H9 (cell line): ENCODE results near the gene SPSB3. TPM values are rescaled to one million over a fixed set of nuclear protein-coding genes. Genes with fewer than 3 reads are reported as not detected.
A peak's percentile ranks its signal among the peaks of the same experiment; 100 is the strongest.

Source experiments
- DNase-seq: peaks from one replicate; pipeline ENCODE4 v3.0.0-alpha.2; 2017
- H2AFZ ChIP-seq: one replicate; pipeline ENCODE4 v1.6.1; 2013; ENCODE audit warnings: mild to moderate bottlenecking, low read length, control low read depth, moderate library complexity
- H2AK5ac ChIP-seq: 2 replicates; pipeline ENCODE4 v1.6.1; 2013; ENCODE audit warnings: low read length, control low read depth, mixed read lengths; ENCODE audit not compliant: insufficient read length
- H2BK120ac ChIP-seq: one replicate; pipeline ENCODE4 v1.6.1; 2013; ENCODE audit warnings: low read depth, mild to moderate bottlenecking, low read length, control low read depth, inconsistent platforms; ENCODE audit not compliant: poor library complexity, severe bottlenecking
- H2BK12ac ChIP-seq: 2 replicates; pipeline ENCODE4 v1.6.1; 2013; ENCODE audit warnings: low read length, control low read depth, mixed read lengths, low read depth; ENCODE audit not compliant: insufficient read length
- H2BK15ac ChIP-seq: 2 replicates; pipeline ENCODE4 v1.6.1; 2013; ENCODE audit warnings: low read depth, low read length, control low read depth
- H2BK20ac ChIP-seq: one replicate; pipeline ENCODE4 v1.6.1; 2013; ENCODE audit warnings: low read depth, mild to moderate bottlenecking, low read length, control low read depth, inconsistent platforms; ENCODE audit not compliant: poor library complexity, severe bottlenecking
- H2BK5ac ChIP-seq: 2 replicates; pipeline ENCODE4 v1.6.1; 2013; ENCODE audit warnings: low read length, control low read depth, mixed read lengths; ENCODE audit not compliant: insufficient read length
- H3K14ac ChIP-seq: 2 replicates; pipeline ENCODE4 v1.6.1; 2013; ENCODE audit warnings: low read length, control low read depth; ENCODE audit not compliant: insufficient read depth
- H3K18ac ChIP-seq: 2 replicates; pipeline ENCODE4 v1.6.1; 2013; ENCODE audit warnings: low read depth, mild to moderate bottlenecking, mixed read lengths, low read length, control low read depth; ENCODE audit not compliant: insufficient read length
- H3K23ac ChIP-seq: 2 replicates; pipeline ENCODE4 v1.6.1; 2013; ENCODE audit warnings: low read length, control low read depth, mixed read lengths, low read depth; ENCODE audit not compliant: insufficient read length
- H3K23me2 ChIP-seq: 2 replicates; pipeline ENCODE4 v1.6.1; 2013; ENCODE audit warnings: low read depth, mild to moderate bottlenecking, mixed read lengths, low read length, control low read depth; ENCODE audit not compliant: insufficient read length, poor library complexity, severe bottlenecking
- H3K27ac ChIP-seq: 2 replicates; pipeline ENCODE4 v1.5.1; 2013; ENCODE audit warnings: low read length, control low read depth, mixed read lengths, low read depth; ENCODE audit not compliant: insufficient read length
- H3K27me3 ChIP-seq: 2 replicates; pipeline ENCODE4 v1.6.1; 2013; ENCODE audit warnings: low read length, control low read depth, inconsistent platforms; ENCODE audit not compliant: insufficient read depth
- H3K4ac ChIP-seq: 2 replicates; pipeline ENCODE4 v1.6.1; 2013; ENCODE audit warnings: low read depth, mild to moderate bottlenecking, control low read depth, inconsistent platforms, low read length, moderate library complexity
- H3K4me1 ChIP-seq: 2 replicates; pipeline ENCODE4 v1.6.1; 2013; ENCODE audit warnings: low read length, control low read depth, inconsistent platforms; ENCODE audit not compliant: insufficient read depth
- H3K4me2 ChIP-seq: 2 replicates; pipeline ENCODE4 v1.6.1; 2013; ENCODE audit warnings: low read length, control low read depth, mixed read lengths; ENCODE audit not compliant: insufficient read length, insufficient read depth
- H3K56ac ChIP-seq: 2 replicates; pipeline ENCODE4 v1.6.1; 2013; ENCODE audit warnings: low read depth, mild to moderate bottlenecking, mixed read lengths, low read length, control low read depth; ENCODE audit not compliant: insufficient read length
- H3K79me1 ChIP-seq: 2 replicates; pipeline ENCODE4 v1.6.1; 2013; ENCODE audit warnings: low read depth, mild to moderate bottlenecking, moderate library complexity, low read length, control low read depth, inconsistent platforms; ENCODE audit not compliant: insufficient read depth, poor library complexity, severe bottlenecking
- H3K79me2 ChIP-seq: 2 replicates; pipeline ENCODE4 v1.6.1; 2013; ENCODE audit warnings: low read length, control low read depth, inconsistent platforms; ENCODE audit not compliant: insufficient read depth
- H3K9ac ChIP-seq: 2 replicates; pipeline ENCODE4 v1.6.1; 2013; ENCODE audit warnings: low read length, control low read depth, mixed read lengths; ENCODE audit not compliant: insufficient read length; ENCODE audit errors: extremely low read depth
- H3K9me3 ChIP-seq: one replicate; pipeline ENCODE4 v1.6.1; 2013; ENCODE audit warnings: low read depth, low read length, inconsistent platforms; ENCODE audit not compliant: control insufficient read depth
- H3T11ph ChIP-seq: one replicate; pipeline ENCODE4 v1.6.1; 2013; ENCODE audit warnings: mild to moderate bottlenecking, low read length, control low read depth, inconsistent platforms
- H4K20me1 ChIP-seq: one replicate; pipeline ENCODE4 v1.6.1; 2013; ENCODE audit not compliant: control insufficient read depth, insufficient read length, insufficient read depth
- H4K5ac ChIP-seq: 2 replicates; pipeline ENCODE4 v1.6.1; 2013; ENCODE audit warnings: low read depth, mild to moderate bottlenecking, mixed read lengths, low read length, control low read depth; ENCODE audit not compliant: insufficient read length
- H4K8ac ChIP-seq: replicated peaks from 2 replicates; pipeline ENCODE4 v1.6.1; 2013; ENCODE audit warnings: low read length, control low read depth, mixed read lengths, low read depth; ENCODE audit not compliant: insufficient read length
- H4K91ac ChIP-seq: 2 replicates; pipeline ENCODE4 v1.6.1; 2013; ENCODE audit warnings: low read depth, mild to moderate bottlenecking, moderate library complexity, mixed read lengths, low read length, control low read depth; ENCODE audit not compliant: insufficient read length
- H3K27ac Mint-ChIP-seq, 3 experiments: 2 replicates in 2 of 3; 3 replicates in 1 of 3; pipeline ENCODE4 v1.8.0; 2020 to 2021; ENCODE audit warnings: mixed read lengths in 3 of 3, mild to moderate bottlenecking in 1 of 3, moderate library complexity in 1 of 3
- H3K27me3 Mint-ChIP-seq: 2 replicates; pipeline ENCODE4 v1.8.0; 2021; ENCODE audit warnings: low read depth, mild to moderate bottlenecking, moderate library complexity, mixed read lengths
- H3K36me3 Mint-ChIP-seq, 3 experiments: 2 replicates in 2 of 3; 3 replicates in 1 of 3; pipeline ENCODE4 v1.8.0; 2020 to 2021; ENCODE audit warnings: low read depth in 3 of 3, mixed read lengths in 3 of 3; ENCODE audit not compliant: insufficient read depth in 1 of 3
- H3K4me1 Mint-ChIP-seq, 2 experiments: 2 replicates each; pipeline ENCODE4 v1.8.0; 2020; ENCODE audit warnings: mixed read lengths in 2 of 2
- H3K4me3 Mint-ChIP-seq, 2 experiments: 2 replicates in 1 of 2; 3 replicates in 1 of 2; pipeline ENCODE4 v1.8.0; 2020 to 2021; ENCODE audit warnings: mild to moderate bottlenecking in 2 of 2, mixed read lengths in 2 of 2, moderate library complexity in 1 of 2
- H3K9me3 Mint-ChIP-seq, 2 experiments: 2 replicates in 1 of 2; 3 replicates in 1 of 2; pipeline ENCODE4 v1.8.0; 2020; ENCODE audit warnings: mild to moderate bottlenecking in 2 of 2, mixed read lengths in 2 of 2, moderate library complexity in 1 of 2
- WGBS: extraction: QIAGEN DNeasy Blood & Tissue Kit; methylation state at CpG from one replicate; pipeline ENCODE4 v1.1.7; 2013; ENCODE audit warnings: missing lambda C conversion rate, low lambda C conversion rate, mixed read lengths; ENCODE audit not compliant: insufficient read length; ENCODE audit errors: extremely low coverage; 5-methylcytosine and 5-hydroxymethylcytosine counted together
- total RNA-seq: library from RNA; stranded (reverse); gene quantifications from 2 replicates; pipeline ENCODE4 v1.2.1, GENCODE V29; 2021
- TF ChIP-seq, protein P1 (sequence below): fragments of 200-600 bp; sonication (generic); conservative IDR thresholded peaks from 3 replicates; pipeline ENCODE4 v1.8.0; 2021; ENCODE audit warnings: antibody characterized with exemption, mild to moderate bottlenecking

Gene SPSB3
- total RNA-seq, 1 experiment from 2014 or later, result 19.9 TPM

DNA sequence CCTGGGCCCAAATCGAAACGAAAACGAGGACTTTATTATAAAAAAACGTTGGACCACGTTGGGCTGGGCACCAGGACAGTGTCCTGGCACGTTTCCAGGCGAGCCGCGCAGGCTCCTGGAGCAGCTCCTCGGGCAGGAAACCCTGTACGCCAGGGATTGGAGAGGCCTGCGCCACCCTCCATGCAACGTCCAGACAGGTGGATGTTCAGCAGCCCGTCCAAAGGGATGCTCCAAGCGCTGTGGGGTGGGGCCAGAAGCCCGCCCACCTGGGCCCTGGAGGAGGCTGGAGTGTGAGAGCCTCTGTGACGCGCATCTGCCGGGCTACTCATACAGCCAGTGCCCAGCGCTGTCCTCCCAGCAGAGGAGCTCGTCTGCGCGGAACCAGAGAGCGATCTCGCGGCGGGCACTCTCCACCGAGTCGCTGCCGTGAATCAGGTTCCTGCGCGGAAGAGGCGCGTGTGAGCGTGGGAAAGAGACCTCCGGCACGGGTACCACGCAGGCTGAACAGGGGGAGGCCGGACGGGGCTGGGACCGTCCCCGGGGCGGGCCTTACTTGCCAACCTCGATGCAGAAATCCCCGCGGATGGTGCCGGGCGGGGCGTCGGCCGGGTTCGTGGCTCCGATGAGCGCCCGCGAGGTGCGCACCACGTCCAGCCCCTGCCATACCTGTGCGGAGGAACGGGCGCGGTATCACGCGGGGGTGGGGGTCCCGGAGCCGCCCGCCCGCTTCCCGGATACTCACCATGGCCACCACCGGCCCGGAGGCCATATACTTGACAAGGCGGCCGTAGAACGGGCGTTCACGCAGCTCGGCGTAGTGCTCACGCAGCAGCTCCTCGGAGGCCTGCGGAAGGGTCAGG is 11.8 kb downstream of the SPSB3 start:
- H3K4me3 Mint-ChIP-seq, result peak overlapping the region; percentile 95 to 98
- no CpG with 5 or more reads among the region's 81 CpGs for WGBS
- peaks cover 9% of the 10 kb centered on the region for H3K23me2 ChIP-seq
- H3K56ac ChIP-seq, result no peak overlapping the region
- H3K27me3 Mint-ChIP-seq, result no peaks in the 10 kb centered on the region; the same call in 1 of the 2 replicates
- H3T11ph ChIP-seq, result no peak overlapping the region
- H3K4me2 ChIP-seq, result peak overlapping the region; percentile 47
- H3K36me3 Mint-ChIP-seq, result peaks cover 11 to 42% (median 34%) of the 10 kb centered on the region in 3 experiments; a peak in 6 of 7 replicates
- no peak overlapping the region for H3K4ac ChIP-seq
- no peak overlapping the region for H4K8ac ChIP-seq
- no peak overlapping the region for H3K27ac ChIP-seq
- H4K5ac ChIP-seq, result no peak overlapping the region
- no peak overlapping the region for H2AFZ ChIP-seq
- H3K23ac ChIP-seq, result no peak overlapping the region
- H3K79me1 ChIP-seq, result peaks cover 5% of the 10 kb centered on the region
- no peaks in the 10 kb centered on the region for H3K9me3 ChIP-seq
- peak overlapping the region; percentile 39; the same call in 1 of the 2 replicates for H3K14ac ChIP-seq
- no peaks in the 10 kb centered on the region for H3K27me3 ChIP-seq
- DNase-seq, result peak; percentile 77
- no peak overlapping the region for H4K91ac ChIP-seq
- no peaks in the 10 kb centered on the region for H3K4me1 ChIP-seq
- H3K9ac ChIP-seq, result peak overlapping the region; percentile 39
- no peak overlapping the region for H2BK5ac ChIP-seq
- no peak overlapping the region for H2AK5ac ChIP-seq
- H2BK15ac ChIP-seq, result no peak overlapping the region
- peak overlapping the region; percentile 44 for H3K18ac ChIP-seq
- H2BK20ac ChIP-seq, result no peak overlapping the region
- no peak overlapping the region for H2BK12ac ChIP-seq
- no peaks in the 10 kb centered on the region; the same call in 1 of the 2 replicates for H3K79me2 ChIP-seq
- peak overlapping the region in 2 of 3 experiments; percentile 90; a peak in 5 of 7 replicates for H3K27ac Mint-ChIP-seq
- no peaks in the 10 kb centered on the region for H3K9me3 Mint-ChIP-seq
- H3K4me1 Mint-ChIP-seq, result peaks cover 3 to 19% of the 10 kb centered on the region in 2 experiments
- TF ChIP-seq, protein P1, sequence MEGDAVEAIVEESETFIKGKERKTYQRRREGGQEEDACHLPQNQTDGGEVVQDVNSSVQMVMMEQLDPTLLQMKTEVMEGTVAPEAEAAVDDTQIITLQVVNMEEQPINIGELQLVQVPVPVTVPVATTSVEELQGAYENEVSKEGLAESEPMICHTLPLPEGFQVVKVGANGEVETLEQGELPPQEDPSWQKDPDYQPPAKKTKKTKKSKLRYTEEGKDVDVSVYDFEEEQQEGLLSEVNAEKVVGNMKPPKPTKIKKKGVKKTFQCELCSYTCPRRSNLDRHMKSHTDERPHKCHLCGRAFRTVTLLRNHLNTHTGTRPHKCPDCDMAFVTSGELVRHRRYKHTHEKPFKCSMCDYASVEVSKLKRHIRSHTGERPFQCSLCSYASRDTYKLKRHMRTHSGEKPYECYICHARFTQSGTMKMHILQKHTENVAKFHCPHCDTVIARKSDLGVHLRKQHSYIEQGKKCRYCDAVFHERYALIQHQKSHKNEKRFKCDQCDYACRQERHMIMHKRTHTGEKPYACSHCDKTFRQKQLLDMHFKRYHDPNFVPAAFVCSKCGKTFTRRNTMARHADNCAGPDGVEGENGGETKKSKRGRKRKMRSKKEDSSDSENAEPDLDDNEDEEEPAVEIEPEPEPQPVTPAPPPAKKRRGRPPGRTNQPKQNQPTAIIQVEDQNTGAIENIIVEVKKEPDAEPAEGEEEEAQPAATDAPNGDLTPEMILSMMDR, result no peak
- H4K20me1 ChIP-seq, result no peaks in the 10 kb centered on the region
- H2BK120ac ChIP-seq, result no peak overlapping the region
